ENCODE results near the gene PIK3CD. TPM values are rescaled to one million over a fixed set of nuclear protein-coding genes. Genes with fewer than 3 reads are reported as not detected.

The PIK3CD gene
- total and polyA plus RNA-seq, 8 donors, result 2.8 to 74.1 (median 5.4) TPM

DNA sequence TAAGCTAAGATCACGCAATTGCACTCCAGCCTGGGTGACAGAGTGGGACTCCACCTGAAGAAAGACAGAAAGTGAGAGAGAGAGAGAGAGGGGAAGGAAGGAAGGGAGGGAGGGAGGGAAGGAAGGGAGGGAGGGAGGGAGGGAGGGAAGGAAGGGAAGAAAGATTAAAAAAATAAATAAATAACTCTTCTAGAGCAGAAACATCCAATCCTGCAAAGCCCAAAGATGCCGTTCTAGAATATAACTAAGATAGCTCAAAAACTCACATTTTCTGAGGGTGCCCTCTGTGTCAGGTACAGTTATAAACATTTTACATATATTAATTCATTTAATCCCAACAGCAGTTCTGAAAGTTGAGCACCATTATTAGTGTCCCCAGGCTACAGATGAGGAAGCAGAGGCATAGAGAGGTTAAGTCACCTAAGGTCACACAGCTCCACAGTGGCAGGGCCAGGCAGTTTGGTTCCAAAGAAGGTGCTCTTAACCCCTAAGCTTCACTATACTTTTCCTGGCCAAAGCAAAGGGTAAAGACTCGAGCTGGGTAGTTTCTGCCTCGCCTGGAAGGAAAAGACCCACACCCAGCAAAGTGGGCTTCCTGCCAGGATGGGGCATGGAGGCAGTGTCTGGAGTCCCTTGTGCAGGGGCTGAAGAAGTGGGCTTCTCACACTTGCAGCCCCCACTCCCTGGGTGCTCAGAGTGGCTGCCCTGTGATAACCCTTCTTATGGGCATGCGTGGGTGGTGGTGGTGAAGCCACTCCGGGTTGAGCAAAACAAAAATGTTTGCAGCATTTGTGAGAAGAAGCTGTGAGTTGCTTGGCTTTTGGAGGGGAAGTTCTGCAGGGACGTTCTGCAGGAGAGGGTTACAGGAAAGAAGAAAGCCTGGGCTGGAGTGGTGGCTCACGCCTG lies 7.9 kb upstream of the PIK3CD start:
- Histone ChIP-seq H3K4me3 (no peak overlapping the region), H3K36me3 (no peaks in the 10 kb centered on the region), H3K27me3 (peaks cover 0 to 4% (median 0%) of the 10 kb centered on the region in 3 donors), H3K4me1 (peaks cover 0 to 9% (median 0%) of the 10 kb centered on the region in 4 donors), H3K9me3 (no peaks in the 10 kb centered on the region), H3K27ac (peak overlapping the region in 2 of 5 donors; percentile 32 to 50)
- TF ChIP-seq POLR2A (IDR thresholded peaks at IDR 0.05), result no peak
- no peak for TF ChIP-seq POLR2AphosphoS5 (IDR thresholded peaks at IDR 0.05)
- TF ChIP-seq EP300 (IDR thresholded peaks at IDR 0.05), result no peak
- WGBS, 5 donors, result 52 to 68% (median 62%) methylated on average over 8 of the region's 8 CpGs
- intact Hi-C loops (cut with DNase I; ENCODE audit: low total_unique reads), result no loop called here
- DNase-seq, result no peak

DNA sequence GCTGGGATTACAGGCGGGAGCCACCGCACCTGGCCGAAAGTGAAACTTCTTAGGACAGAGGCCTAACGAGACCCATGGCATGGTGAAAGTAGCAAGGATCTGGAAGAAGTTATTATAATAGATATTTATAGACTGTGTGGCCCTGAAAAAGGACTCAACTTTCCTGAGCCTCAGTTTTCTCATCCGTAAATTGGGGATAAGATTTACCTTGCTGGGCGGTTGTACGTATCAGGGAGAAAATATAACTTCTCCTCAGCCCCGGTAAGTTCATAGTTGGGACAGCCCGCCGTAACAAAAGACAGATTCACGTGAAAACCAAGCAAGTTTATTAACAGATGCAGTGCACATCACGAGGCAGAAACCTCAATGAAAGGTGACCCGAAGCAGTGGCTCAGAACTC lies 5.5 kb upstream of the PIK3CD start:
- 90 to 93% (median 92%) methylated on average over 13 of the region's 13 CpGs for WGBS, 5 donors
- Histone ChIP-seq H3K36me3 (no peaks in the 10 kb centered on the region), H3K27me3 (peaks cover 0 to 28% (median 8%) of the 10 kb centered on the region in 3 donors), H3K4me1 (peaks cover 0 to 15% (median under 1%) of the 10 kb centered on the region in 4 donors), H3K4me3 (no peak overlapping the region), H3K9me3 (no peaks in the 10 kb centered on the region), H3K27ac (no peak overlapping the region)
- intact Hi-C loops (cut with DNase I; ENCODE audit: low total_unique reads), result no loop called here
- no peak for DNase-seq
- TF ChIP-seq POLR2AphosphoS5 (IDR thresholded peaks at IDR 0.05), result no peak
- no peak for TF ChIP-seq EP300 (IDR thresholded peaks at IDR 0.05)
- TF ChIP-seq POLR2A (IDR thresholded peaks at IDR 0.05), result no peak
- TF ChIP-seq, protein P1, sequence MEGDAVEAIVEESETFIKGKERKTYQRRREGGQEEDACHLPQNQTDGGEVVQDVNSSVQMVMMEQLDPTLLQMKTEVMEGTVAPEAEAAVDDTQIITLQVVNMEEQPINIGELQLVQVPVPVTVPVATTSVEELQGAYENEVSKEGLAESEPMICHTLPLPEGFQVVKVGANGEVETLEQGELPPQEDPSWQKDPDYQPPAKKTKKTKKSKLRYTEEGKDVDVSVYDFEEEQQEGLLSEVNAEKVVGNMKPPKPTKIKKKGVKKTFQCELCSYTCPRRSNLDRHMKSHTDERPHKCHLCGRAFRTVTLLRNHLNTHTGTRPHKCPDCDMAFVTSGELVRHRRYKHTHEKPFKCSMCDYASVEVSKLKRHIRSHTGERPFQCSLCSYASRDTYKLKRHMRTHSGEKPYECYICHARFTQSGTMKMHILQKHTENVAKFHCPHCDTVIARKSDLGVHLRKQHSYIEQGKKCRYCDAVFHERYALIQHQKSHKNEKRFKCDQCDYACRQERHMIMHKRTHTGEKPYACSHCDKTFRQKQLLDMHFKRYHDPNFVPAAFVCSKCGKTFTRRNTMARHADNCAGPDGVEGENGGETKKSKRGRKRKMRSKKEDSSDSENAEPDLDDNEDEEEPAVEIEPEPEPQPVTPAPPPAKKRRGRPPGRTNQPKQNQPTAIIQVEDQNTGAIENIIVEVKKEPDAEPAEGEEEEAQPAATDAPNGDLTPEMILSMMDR (IDR thresholded peaks at IDR 0.05), result no peak

DNA sequence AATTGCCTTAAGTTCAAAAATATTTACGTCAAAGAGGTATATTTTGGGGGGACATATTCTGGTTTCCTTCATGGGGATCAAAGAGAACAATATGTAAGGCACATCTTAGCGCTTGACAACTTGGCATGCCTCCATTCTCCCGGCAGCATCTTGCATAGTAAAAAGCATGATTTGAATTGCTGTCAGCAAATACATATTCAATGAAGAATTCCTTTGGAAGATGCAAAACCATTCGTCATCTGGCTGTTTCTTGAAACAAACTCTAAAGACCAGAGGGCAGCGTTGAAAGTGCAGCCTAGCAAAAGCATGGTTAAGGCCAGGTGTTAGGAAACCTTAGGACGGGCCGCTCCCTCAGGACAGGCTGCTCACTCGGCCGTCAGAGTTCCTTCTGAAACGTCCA lies 3.4 kb upstream of the PIK3CD start:
- intact Hi-C loops (cut with DNase I; ENCODE audit: low total_unique reads), result no loop called here
- peaks cover 15 to 37% (median 19%) of the 10 kb centered on the region in 4 donors for H3K4me1 ChIP-seq
- no peak overlapping the region for H3K4me3 ChIP-seq
- no peak for DNase-seq
- no peak overlapping the region for H3K27ac ChIP-seq
- WGBS, 5 donors, result 66 to 72% (median 69%) methylated on average over 10 of the region's 10 CpGs
- H3K27me3 ChIP-seq, result peaks cover 0 to 49% (median 30%) of the 10 kb centered on the region in 3 donors
- H3K36me3 ChIP-seq, result no peaks in the 10 kb centered on the region
- H3K9me3 ChIP-seq, result no peaks in the 10 kb centered on the region
- TF ChIP-seq, protein P1 (IDR thresholded peaks at IDR 0.05), result no peak
- TF ChIP-seq POLR2A (IDR thresholded peaks at IDR 0.05) (no peak), POLR2AphosphoS5 (IDR thresholded peaks at IDR 0.05) (no peak), EP300 (IDR thresholded peaks at IDR 0.05) (no peak)

DNA sequence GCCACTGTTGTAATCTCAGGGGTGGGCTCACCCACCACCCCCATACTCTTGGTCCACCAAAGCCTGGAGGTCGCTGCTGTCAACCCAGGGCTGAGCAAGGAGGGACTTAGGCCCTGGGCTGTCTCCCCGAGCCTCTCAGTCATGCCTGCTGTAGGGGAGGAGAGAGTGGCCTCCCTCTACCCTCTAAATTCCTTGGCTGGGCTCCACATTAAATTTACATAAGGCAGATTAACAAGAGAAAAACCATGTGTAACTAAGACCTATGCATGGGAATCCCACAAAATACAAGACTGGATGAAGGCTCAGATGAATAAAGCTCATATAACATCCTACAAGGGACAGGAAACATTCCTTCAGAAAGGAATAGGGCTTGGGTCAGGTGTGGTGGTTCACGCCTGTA lies 1.8 kb upstream of the PIK3CD start:
- WGBS, 5 donors, result 56 to 82% (median 70%) methylated on average over 3 of the region's 3 CpGs
- peaks cover 0 to 62% (median 39%) of the 10 kb centered on the region in 3 donors for H3K27me3 ChIP-seq
- intact Hi-C loops (cut with DNase I; ENCODE audit: low total_unique reads), result no loop called here

More for the DNA sequence above, 1.8 kb upstream of the PIK3CD start:
- no peak overlapping the region for H3K4me3 ChIP-seq
- peak in 1 of 2 donors; percentile 20 for DNase-seq
- peaks cover 15 to 28% (median 19%) of the 10 kb centered on the region in 4 donors for H3K4me1 ChIP-seq
- H3K27ac ChIP-seq, result no peak overlapping the region
- H3K36me3 ChIP-seq, result no peaks in the 10 kb centered on the region
- no peak for TF ChIP-seq EP300 (IDR thresholded peaks at IDR 0.05)
- TF ChIP-seq POLR2A (IDR thresholded peaks at IDR 0.05), result no peak
- TF ChIP-seq, protein P1 (IDR thresholded peaks at IDR 0.05), result no peak
- no peak for TF ChIP-seq POLR2AphosphoS5 (IDR thresholded peaks at IDR 0.05)
- H3K9me3 ChIP-seq, result no peaks in the 10 kb centered on the region
